Panc1 (cell line): Measurements from ENCODE around the gene NOXA1. TPM values are rescaled to one million over a fixed set of nuclear protein-coding genes. Genes with fewer than 3 reads are reported as not detected.

Source experiments
- ATAC-seq: fragments of 200-7000 bp; cut with Tn5 transposase; 2 replicates; pipeline ENCODE4 v1.9.1; 2020; ENCODE audit warnings: mild to moderate bottlenecking, moderate library complexity
- BruUV-seq: library from RNA; stranded (reverse); fragments of 400-500 nt; replicated peaks from 2 replicates; lab custom pipeline; 2021; lab: Mats Ljungman, UMichigan
- CTCF ChIA-PET: fragments of 300-600 bp; sonication (Branson Sonifier 250); formaldehyde crosslinking; loops from one replicate; lab custom pipeline; 2022; ENCODE audit warnings: antibody characterized with exemption; lab: Charles Lee
- POLR2A ChIA-PET: fragments of 300-600 bp; sonication (Branson Sonifier 250); formaldehyde crosslinking; loops from one replicate; lab custom pipeline; 2022; ENCODE audit warnings: antibody characterized with exemption; lab: Charles Lee
- DNase-seq: peaks from one replicate; pipeline ENCODE4 v3.0.0-alpha.2; 2010; ENCODE audit warnings: low read depth, low spot score
- H3K27ac ChIP-seq: 2 replicates; pipeline ENCODE4 v1.5.1; 2011; ENCODE audit warnings: mild to moderate bottlenecking, low read length, inconsistent platforms
- H3K27me3 ChIP-seq: fragments of 200-500 bp; sonication (Bioruptor generic); 2 replicates; pipeline ENCODE4 v1.6.0; 2014; ENCODE audit warnings: low read length, inconsistent platforms; ENCODE audit not compliant: control insufficient read depth, insufficient read depth
- H3K36me3 ChIP-seq: fragments of 200-500 bp; sonication (Bioruptor generic); 2 replicates; pipeline ENCODE4 v1.5.1; 2014; ENCODE audit warnings: inconsistent platforms, mild to moderate bottlenecking, low read length, moderate library complexity; ENCODE audit not compliant: control insufficient read depth, insufficient read depth
- H3K4me1 ChIP-seq: 2 replicates; pipeline ENCODE4 v1.5.1; 2011; ENCODE audit warnings: inconsistent platforms, mild to moderate bottlenecking, low read length, moderate library complexity; ENCODE audit not compliant: control insufficient read depth, insufficient read depth
- H3K4me3 ChIP-seq, 2 experiments: 2 replicates each; pipeline ENCODE4 v1.5.1; 2011 to 2012; ENCODE audit warnings: low read depth in 2 of 2, low read length in 2 of 2, mild to moderate bottlenecking in 2 of 2, inconsistent platforms in 1 of 2, moderate library complexity in 1 of 2
- H3K9me3 ChIP-seq: fragments of 200-500 bp; sonication (Bioruptor generic); 2 replicates; pipeline ENCODE4 v1.5.1; 2014; ENCODE audit warnings: low read depth, mild to moderate bottlenecking, inconsistent platforms, low read length, moderate library complexity; ENCODE audit not compliant: control insufficient read depth, insufficient read depth
- POLR2AphosphoS5 ChIP-seq: IDR thresholded peaks from 2 replicates; pipeline ENCODE4 v1.6.1; 2012; ENCODE audit warnings: mild to moderate bottlenecking, low read depth, low read length, moderate library complexity
- SIN3A ChIP-seq: IDR thresholded peaks from 2 replicates; pipeline ENCODE4 v1.6.1; 2012; ENCODE audit warnings: low read depth, mild to moderate bottlenecking, low read length, moderate library complexity, borderline replicate concordance; ENCODE audit not compliant: insufficient read depth
- TCF7L2 ChIP-seq: IDR thresholded peaks from 2 replicates; pipeline ENCODE4 v1.6.1; 2011; ENCODE audit warnings: mild to moderate bottlenecking, low read depth, low read length, inconsistent platforms
- in situ Hi-C: cut with HindIII; loops from 2 replicates; pipeline ENCODE4 v1.10.0; 2016; ENCODE audit warnings: low sequenced_read_pairs, low pct_unique_long_range_greater_than_20kb
- intact Hi-C: fragments of 100-400 bp; cut with micrococcal nuclease; formaldehyde crosslinking; loops from one replicate; pipeline ENCODE4 v1.10.0; 2022; ENCODE audit not compliant: unreplicated experiment
- total RNA-seq: library from RNA; stranded (reverse); gene quantifications from one replicate; pipeline ENCODE4 v1.2.1, GENCODE V29; 2021; ENCODE audit not compliant: unreplicated experiment
- TF ChIP-seq, protein P1 (sequence below), 2 experiments: IDR thresholded peaks; 2 replicates each; pipeline ENCODE4 v1.6.1; 2011 to 2012; ENCODE audit warnings: low read depth in 2 of 2, control low read depth in 1 of 2, low read length in 1 of 2, mild to moderate bottlenecking in 1 of 2, moderate library complexity in 1 of 2; ENCODE audit not compliant: insufficient read depth in 1 of 2
- TF ChIP-seq, protein P2 (sequence below): fragments of 450-650 bp; IDR thresholded peaks from 2 replicates; pipeline ENCODE4 v1.5.1; 2017; ENCODE audit warnings: mild to moderate bottlenecking

NOXA1 gene
- total RNA-seq, 1 experiment from 2014 or later = 3.7 TPM

DNA sequence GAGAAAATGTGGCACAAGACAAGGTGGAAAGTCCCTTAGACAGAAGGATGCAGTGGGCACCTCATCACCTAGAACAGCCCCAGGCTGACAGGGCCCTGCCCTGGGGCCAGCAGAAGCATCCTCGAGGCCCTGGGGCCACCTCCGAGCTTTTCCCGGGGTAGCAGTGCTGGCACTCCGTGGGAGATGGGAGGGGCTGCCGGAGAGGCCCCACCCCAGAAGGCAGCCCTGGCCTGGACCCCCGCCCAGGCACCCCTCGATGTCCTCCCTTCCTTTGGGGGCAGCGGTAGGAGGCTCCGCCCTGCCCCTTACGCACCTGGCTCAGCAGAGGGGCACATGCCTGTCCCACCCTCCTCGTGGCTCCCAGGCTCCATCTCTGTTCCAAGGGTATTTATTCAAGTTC, 53.7 kb downstream of the NOXA1 start:
- POLR2A ChIA-PET = no interaction called here
- no peaks in the 10 kb centered on the region for H3K36me3 ChIP-seq
- TF ChIP-seq, protein P1, sequence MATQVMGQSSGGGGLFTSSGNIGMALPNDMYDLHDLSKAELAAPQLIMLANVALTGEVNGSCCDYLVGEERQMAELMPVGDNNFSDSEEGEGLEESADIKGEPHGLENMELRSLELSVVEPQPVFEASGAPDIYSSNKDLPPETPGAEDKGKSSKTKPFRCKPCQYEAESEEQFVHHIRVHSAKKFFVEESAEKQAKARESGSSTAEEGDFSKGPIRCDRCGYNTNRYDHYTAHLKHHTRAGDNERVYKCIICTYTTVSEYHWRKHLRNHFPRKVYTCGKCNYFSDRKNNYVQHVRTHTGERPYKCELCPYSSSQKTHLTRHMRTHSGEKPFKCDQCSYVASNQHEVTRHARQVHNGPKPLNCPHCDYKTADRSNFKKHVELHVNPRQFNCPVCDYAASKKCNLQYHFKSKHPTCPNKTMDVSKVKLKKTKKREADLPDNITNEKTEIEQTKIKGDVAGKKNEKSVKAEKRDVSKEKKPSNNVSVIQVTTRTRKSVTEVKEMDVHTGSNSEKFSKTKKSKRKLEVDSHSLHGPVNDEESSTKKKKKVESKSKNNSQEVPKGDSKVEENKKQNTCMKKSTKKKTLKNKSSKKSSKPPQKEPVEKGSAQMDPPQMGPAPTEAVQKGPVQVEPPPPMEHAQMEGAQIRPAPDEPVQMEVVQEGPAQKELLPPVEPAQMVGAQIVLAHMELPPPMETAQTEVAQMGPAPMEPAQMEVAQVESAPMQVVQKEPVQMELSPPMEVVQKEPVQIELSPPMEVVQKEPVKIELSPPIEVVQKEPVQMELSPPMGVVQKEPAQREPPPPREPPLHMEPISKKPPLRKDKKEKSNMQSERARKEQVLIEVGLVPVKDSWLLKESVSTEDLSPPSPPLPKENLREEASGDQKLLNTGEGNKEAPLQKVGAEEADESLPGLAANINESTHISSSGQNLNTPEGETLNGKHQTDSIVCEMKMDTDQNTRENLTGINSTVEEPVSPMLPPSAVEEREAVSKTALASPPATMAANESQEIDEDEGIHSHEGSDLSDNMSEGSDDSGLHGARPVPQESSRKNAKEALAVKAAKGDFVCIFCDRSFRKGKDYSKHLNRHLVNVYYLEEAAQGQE (IDR thresholded peaks at IDR 0.05; ENCODE audit: insufficient read depth in 1 of 2, low read depth in 2 of 2, low read length in 1 of 2) = no peak
- no peak for TF ChIP-seq SIN3A
- TF ChIP-seq TCF7L2 = no peak
- no peak for TF ChIP-seq POLR2AphosphoS5
- TF ChIP-seq, protein P2, sequence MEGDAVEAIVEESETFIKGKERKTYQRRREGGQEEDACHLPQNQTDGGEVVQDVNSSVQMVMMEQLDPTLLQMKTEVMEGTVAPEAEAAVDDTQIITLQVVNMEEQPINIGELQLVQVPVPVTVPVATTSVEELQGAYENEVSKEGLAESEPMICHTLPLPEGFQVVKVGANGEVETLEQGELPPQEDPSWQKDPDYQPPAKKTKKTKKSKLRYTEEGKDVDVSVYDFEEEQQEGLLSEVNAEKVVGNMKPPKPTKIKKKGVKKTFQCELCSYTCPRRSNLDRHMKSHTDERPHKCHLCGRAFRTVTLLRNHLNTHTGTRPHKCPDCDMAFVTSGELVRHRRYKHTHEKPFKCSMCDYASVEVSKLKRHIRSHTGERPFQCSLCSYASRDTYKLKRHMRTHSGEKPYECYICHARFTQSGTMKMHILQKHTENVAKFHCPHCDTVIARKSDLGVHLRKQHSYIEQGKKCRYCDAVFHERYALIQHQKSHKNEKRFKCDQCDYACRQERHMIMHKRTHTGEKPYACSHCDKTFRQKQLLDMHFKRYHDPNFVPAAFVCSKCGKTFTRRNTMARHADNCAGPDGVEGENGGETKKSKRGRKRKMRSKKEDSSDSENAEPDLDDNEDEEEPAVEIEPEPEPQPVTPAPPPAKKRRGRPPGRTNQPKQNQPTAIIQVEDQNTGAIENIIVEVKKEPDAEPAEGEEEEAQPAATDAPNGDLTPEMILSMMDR = no peak
- H3K9me3 ChIP-seq = no peaks in the 10 kb centered on the region
- no peak for DNase-seq
- no peak overlapping the region for H3K4me3 ChIP-seq
- no peaks in the 10 kb centered on the region for H3K27me3 ChIP-seq
- peaks cover 4% of the 10 kb centered on the region; the same call in 1 of the 2 replicates for H3K4me1 ChIP-seq
- in situ Hi-C loops (no loop called here), intact Hi-C loops (no loop called here)
- no TSS peak for BruUV-seq
- no peak for ATAC-seq
- H3K27ac ChIP-seq = no peak overlapping the region
- CTCF ChIA-PET = no interaction called here

DNA sequence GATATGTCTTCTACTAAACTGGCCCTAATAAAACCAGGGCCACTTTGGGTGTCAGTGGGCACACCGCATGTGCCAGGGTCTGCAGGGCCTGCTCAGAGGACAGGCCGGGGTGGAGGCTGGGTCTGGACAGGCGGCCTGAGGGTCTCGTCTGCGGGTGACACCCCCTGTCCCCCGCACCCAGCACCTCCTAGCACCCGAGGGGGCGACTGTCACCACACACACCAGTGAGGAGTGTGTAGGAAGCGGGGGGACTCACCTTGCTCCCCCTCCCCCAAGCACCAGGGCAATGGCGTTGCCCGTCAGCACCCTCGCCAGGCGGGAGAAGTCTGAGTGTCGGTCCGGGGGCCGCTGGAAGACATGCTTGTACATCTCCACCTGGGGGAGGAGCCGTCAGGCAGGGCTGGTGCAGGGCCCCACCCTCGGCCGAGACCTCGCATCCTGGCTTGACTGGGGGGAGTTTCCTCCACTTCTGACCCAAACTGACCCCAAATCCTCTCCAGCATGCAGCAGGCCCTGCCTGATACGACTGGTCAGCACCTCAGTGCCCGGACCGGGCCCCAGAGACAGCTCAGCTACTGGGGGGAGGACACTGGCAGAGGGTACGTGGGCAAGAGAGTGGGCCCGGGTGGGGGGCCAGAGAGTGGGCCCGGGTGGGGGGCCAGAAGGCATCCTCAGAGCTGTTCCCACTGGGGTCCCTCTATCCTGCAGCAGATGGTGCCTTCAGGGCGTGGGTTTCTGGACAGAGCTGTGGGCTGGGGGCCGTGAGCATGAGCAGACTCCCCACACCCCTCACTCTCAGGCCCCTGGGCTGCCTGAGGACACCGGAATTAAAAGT, 54.8 kb downstream of the NOXA1 start:
- intact Hi-C loops (no loop called here), in situ Hi-C loops (no loop called here)
- H3K36me3 ChIP-seq = no peaks in the 10 kb centered on the region
- H3K9me3 ChIP-seq = no peaks in the 10 kb centered on the region
- peaks cover 11% of the 10 kb centered on the region; the same call in 1 of the 2 replicates for H3K4me1 ChIP-seq
- ATAC-seq (no peak), DNase-seq (no peak)
- H3K27ac ChIP-seq = no peak overlapping the region
- no peaks in the 10 kb centered on the region for H3K27me3 ChIP-seq
- POLR2A ChIA-PET = no interaction called here
- TF ChIP-seq, protein P2 = no peak
- TF ChIP-seq, protein P1 (IDR thresholded peaks at IDR 0.05; ENCODE audit: insufficient read depth in 1 of 2, low read depth in 2 of 2, low read length in 1 of 2) = no peak
- TF ChIP-seq TCF7L2 (no peak), SIN3A (no peak), POLR2AphosphoS5 (no peak)
- H3K4me3 ChIP-seq = no peak overlapping the region
- no TSS peak for BruUV-seq
- CTCF ChIA-PET = no interaction called here
